Peyer's patch (tissue), 4 donors: ENCODE data around the gene EVPL.

Experiments
- CTCF ChIP-seq, 6 experiments: fragments of 450-650 bp in 4 of 6; fragments of 200-600 bp in 2 of 6; sonication (generic) in 1 of 6; IDR thresholded peaks; one replicate each; pipeline ENCODE4 v1.5.1; 2017 to 2019; ENCODE audit warnings: antibody characterized with exemption in 6 of 6, mild to moderate bottlenecking in 3 of 6, moderate library complexity in 1 of 6
- POLR2A ChIP-seq, 2 donors: fragments of 450-650 bp; IDR thresholded peaks; one replicate each; pipeline ENCODE4 v1.5.1; 2017; ENCODE audit warnings: antibody characterized with exemption in 2 of 2, mild to moderate bottlenecking in 2 of 2, moderate library complexity in 2 of 2

DNA sequence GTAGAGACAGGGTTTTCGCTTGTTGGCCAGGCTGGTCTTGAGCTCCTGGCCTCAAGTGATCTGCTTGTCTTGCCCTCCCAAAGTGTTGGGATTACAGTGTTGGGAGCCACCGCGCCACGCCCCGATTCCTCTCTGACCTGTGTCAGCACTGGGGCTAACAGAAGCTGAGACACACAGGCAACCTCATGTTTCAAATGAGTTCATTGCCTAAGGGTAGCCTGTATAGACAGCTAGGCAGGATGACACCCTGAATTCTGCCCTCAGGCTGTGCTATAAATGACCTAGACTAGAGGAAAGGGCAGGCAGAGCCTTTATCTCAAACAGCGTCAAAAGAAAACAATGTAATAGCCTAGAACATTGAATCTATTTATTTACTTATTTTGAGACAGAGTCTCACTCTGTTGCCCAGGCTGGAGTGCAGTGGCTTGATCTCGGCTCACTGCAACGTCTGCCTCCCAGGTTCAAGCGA lies 28.7 kb downstream of the EVPL start:
- no peak for TF ChIP-seq CTCF (IDR thresholded peaks at IDR 0.05)
- TF ChIP-seq POLR2A (IDR thresholded peaks at IDR 0.05), result peak in 1 of 2 donors; percentile 16
